HepG2 (cell line): ENCODE results near the gene GNAZ. TPM values are rescaled to one million over a fixed set of nuclear protein-coding genes. Genes with fewer than 3 reads are reported as not detected.
A peak's percentile ranks its signal among the peaks of the same experiment; 100 is the strongest.

Source experiments
- ATAC-seq: fragments of 200-7000 bp; cut with Tn5 transposase; 3 replicates; pipeline ENCODE4 v1.9.1; 2020; ENCODE audit warnings: mild to moderate bottlenecking, moderate library complexity
- BruUV-seq: library from RNA; stranded (reverse); fragments of 400-500 nt; replicated peaks from 2 replicates; lab custom pipeline; 2021; lab: Mats Ljungman, UMichigan
- CTCF ChIA-PET: fragments of 300-600 bp; formaldehyde crosslinking; extraction: SDS; loops from one replicate; lab custom pipeline; 2021; ENCODE audit warnings: low total read pairs, inconsistent platforms, low intra/inter-chr PET ratio; lab: Yijun Ruan, JAX
- POLR2A ChIA-PET: fragments of 350-600 bp; sonication (Branson Sonifier 250); formaldehyde crosslinking; loops from one replicate; lab custom pipeline; 2020; ENCODE audit warnings: antibody characterized with exemption, inconsistent platforms; lab: Yijun Ruan, JAX
- DNase-seq: peaks from one replicate; pipeline ENCODE4 v3.0.0-alpha.2; 2015; ENCODE audit warnings: low spot score
- FAIRE-seq: peaks from 3 replicates; lab custom pipeline; 2011; peaks lifted over from hg19 to GRCh38; lab: Jason Lieb, UNC
- H2AFZ ChIP-seq: one replicate; pipeline ENCODE4 v1.6.1; 2011; ENCODE audit warnings: low read length, inconsistent platforms
- H3K27ac ChIP-seq: fragments of 300-600 bp; 3 replicates; pipeline ENCODE4 v1.8.0; 2011; ENCODE audit warnings: mixed run types, mild to moderate bottlenecking, mixed read lengths, low read length, inconsistent platforms; ENCODE audit not compliant: insufficient read depth; ENCODE audit errors: extremely low read length
- H3K27me3 ChIP-seq, 2 experiments: fragments of 200-600 bp in 1 of 2; 2 replicates in 1 of 2; 3 replicates in 1 of 2; pipeline versions ENCODE4 v1.6.0 to v1.8.0; 2011; ENCODE audit warnings: low read length in 2 of 2, mild to moderate bottlenecking in 2 of 2, moderate library complexity in 2 of 2, inconsistent platforms in 1 of 2; ENCODE audit not compliant: insufficient read depth in 2 of 2, control insufficient read depth in 1 of 2
- H3K36me3 ChIP-seq, 2 experiments: fragments of 200-600 bp in 1 of 2; replicated peaks in 1 of 2; 2 replicates in 1 of 2; 3 replicates in 1 of 2; pipeline versions ENCODE4 v1.5.1 to v1.8.0; 2011; ENCODE audit warnings: low read length in 2 of 2, inconsistent platforms in 1 of 2; ENCODE audit not compliant: insufficient read depth in 2 of 2, control insufficient read depth in 1 of 2
- H3K4me1 ChIP-seq: 2 replicates; pipeline ENCODE4 v1.5.1; 2012; ENCODE audit warnings: low read length, inconsistent platforms; ENCODE audit not compliant: insufficient read depth
- H3K4me2 ChIP-seq: 2 replicates; pipeline ENCODE4 v1.6.0; 2011; ENCODE audit warnings: low read depth, low read length, inconsistent platforms
- H3K4me3 ChIP-seq, 3 experiments: fragments of 200-600 bp in 1 of 3; sonication (generic), shearing (Covaris generic) in 1 of 3; replicated peaks in 1 of 3; 2 replicates each; pipeline ENCODE4 v1.5.1; 2011 to 2016; ENCODE audit warnings: low read length in 3 of 3, inconsistent platforms in 2 of 3, low read depth in 2 of 3, mild to moderate bottlenecking in 2 of 3, control low read depth in 1 of 3, mixed read lengths in 1 of 3; ENCODE audit not compliant: insufficient read depth in 1 of 3
- H3K79me2 ChIP-seq: one replicate; pipeline ENCODE4 v1.6.1; 2011; ENCODE audit warnings: low read length, inconsistent platforms; ENCODE audit not compliant: insufficient read depth
- H3K9ac ChIP-seq: 2 replicates; pipeline ENCODE4 v1.6.0; 2011; ENCODE audit warnings: mild to moderate bottlenecking, low read depth, low read length, inconsistent platforms; ENCODE audit not compliant: insufficient read depth
- H3K9me3 ChIP-seq: 2 replicates; pipeline ENCODE4 v1.5.1; 2012; ENCODE audit warnings: mild to moderate bottlenecking, low read length
- H4K20me1 ChIP-seq: 2 replicates; pipeline ENCODE4 v1.6.0; 2011; ENCODE audit warnings: inconsistent platforms, mild to moderate bottlenecking, low read length, moderate library complexity; ENCODE audit not compliant: insufficient read depth
- ARNTL ChIP-seq: sonication (generic); formaldehyde crosslinking; IDR thresholded peaks from 2 replicates; pipeline ENCODE4 v1.4.0; 2020; ENCODE audit warnings: mild to moderate bottlenecking, missing genetic modification reagents
- FOXK1 ChIP-seq: sonication (generic); formaldehyde crosslinking; IDR thresholded peaks from 2 replicates; pipeline ENCODE4 v1.4.0; 2020; ENCODE audit warnings: low read depth, missing genetic modification reagents, borderline replicate concordance
- HIC2 ChIP-seq: sonication (generic); formaldehyde crosslinking; IDR thresholded peaks from 2 replicates; pipeline ENCODE4 v1.9.0; 2022; ENCODE audit warnings: low read depth, missing genetic modification reagents
- HMGA1 ChIP-seq: sonication (generic); formaldehyde crosslinking; conservative IDR thresholded peaks from 2 replicates; pipeline ENCODE4 v1.4.0; 2020; ENCODE audit warnings: missing genetic modification reagents
- HNF1B ChIP-seq: sonication (generic); formaldehyde crosslinking; IDR thresholded peaks from 2 replicates; pipeline ENCODE4 v1.5.1; 2020; ENCODE audit warnings: mild to moderate bottlenecking, moderate library complexity, missing genetic modification reagents
- NFRKB ChIP-seq: fragments of 450-650 bp; IDR thresholded peaks from 2 replicates; pipeline ENCODE4 v1.6.1; 2017
- NR2F1 ChIP-seq, 2 experiments: fragments of 450-650 bp in 1 of 2; formaldehyde crosslinking in 1 of 2; IDR thresholded peaks; 2 replicates each; pipeline versions ENCODE4 v1.5.0 to v1.6.1; 2016 to 2020; ENCODE audit warnings: mild to moderate bottlenecking in 1 of 2, missing compliant biosample characterization in 1 of 2, missing genetic modification reagents in 1 of 2, moderate library complexity in 1 of 2
- RAD51 ChIP-seq: fragments of 450-650 bp; IDR thresholded peaks from 2 replicates; pipeline ENCODE4 v1.6.1; 2016; ENCODE audit warnings: borderline replicate concordance
- ZBTB26 ChIP-seq: IDR thresholded peaks from 2 replicates; pipeline ENCODE4 v1.6.1; 2016; ENCODE audit warnings: missing compliant biosample characterization, missing genetic modification reagents, borderline replicate concordance
- ZNF232 ChIP-seq: sonication (generic); formaldehyde crosslinking; IDR thresholded peaks from 2 replicates; pipeline ENCODE4 v1.4.0; 2020; ENCODE audit warnings: missing genetic modification reagents, borderline replicate concordance
- ZNF547 ChIP-seq: sonication (generic); formaldehyde crosslinking; IDR thresholded peaks from 2 replicates; pipeline ENCODE4 v1.5.1; 2020; ENCODE audit warnings: mild to moderate bottlenecking, missing genetic modification reagents
- ZNF615 ChIP-seq: sonication (generic); formaldehyde crosslinking; IDR thresholded peaks from 2 replicates; pipeline ENCODE4 v1.5.0; 2020; ENCODE audit warnings: mild to moderate bottlenecking, missing genetic modification reagents, borderline replicate concordance
- WGBS: methylation state at CpG from one replicate; pipeline ENCODE4 v1.1.6; 2017; ENCODE audit warnings: low lambda C conversion rate; 5-methylcytosine and 5-hydroxymethylcytosine counted together
- in situ Hi-C: cut with HindIII; loops from 2 replicates; pipeline ENCODE4 v1.10.0; 2017; ENCODE audit warnings: low pct_unique_long_range_greater_than_20kb; ENCODE audit not compliant: extremely low pct_ligation_motif_present
- intact Hi-C: fragments of 100-400 bp; cut with micrococcal nuclease; formaldehyde crosslinking; loops from one replicate; pipeline ENCODE4 v1.10.0; 2022; ENCODE audit not compliant: unreplicated experiment
- polyA plus RNA-seq, 8 experiments: library from polyadenylated mRNA; depleted of rRNA in 3 of 8; stranded (reverse) in 7 of 8; unstranded in 1 of 8; fragments of >200 nt; fragmentation: Illumina TruSeq in 4 of 8; extraction: Trizol in 4 of 8; gene quantifications; 2 replicates each; pipeline versions ENCODE4 v1.2.1 to v1.2.3, GENCODE V29; 2011 to 2016; ENCODE audit warnings: low read depth in 4 of 8, missing spikeins in 1 of 8, mixed read lengths in 1 of 8; ENCODE audit not compliant: insufficient read depth in 1 of 8
- total RNA-seq, 5 experiments: library from RNA; depleted of rRNA; stranded (reverse); fragments of >200 nt; fragmentation: Illumina TruSeq; extraction: Trizol; gene quantifications; 2 replicates each; pipeline ENCODE4 v1.2.3, GENCODE V29; 2016; ENCODE audit warnings: low read depth in 1 of 5

GNAZ gene
- total and polyA plus RNA-seq, 2 of the 13 experiments (the other 11 are each of a cell fraction or from before 2014, with no cell fraction given) = 11.4 to 22.3 TPM

GRCh38 chr22:23143119-23143518 is 72.8 kb downstream of the GNAZ start:
- no peaks in the 10 kb centered on the region for H4K20me1 ChIP-seq
- POLR2A ChIA-PET = no interaction called here

More at GRCh38 chr22:23143119-23143518, 72.8 kb downstream of the GNAZ start:
- ATAC-seq (no peak), DNase-seq (no peak), FAIRE-seq (no peak)
- CTCF ChIA-PET = no interaction called here
- H3K36me3 ChIP-seq = no peaks in the 10 kb centered on the region
- 96% methylated on average over 1 of the region's 1 CpG for WGBS
- no peak overlapping the region for H2AFZ ChIP-seq
- no peaks in the 10 kb centered on the region for H3K79me2 ChIP-seq
- H3K4me2 ChIP-seq = peak overlapping the region; percentile 92; the same call in 1 of the 2 replicates
- H3K4me3 ChIP-seq = no peak overlapping the region
- H3K9ac ChIP-seq = 0 out of 2 replicates have a peak overlapping the region, but pooled peaks have one; percentile 7
- BruUV-seq = no TSS peak
- no peaks in the 10 kb centered on the region for H3K27me3 ChIP-seq
- peak overlapping the region; percentile 92 for H3K27ac ChIP-seq
- H3K4me1 ChIP-seq = peaks cover 78% of the 10 kb centered on the region
- in situ Hi-C loops (no loop called here), intact Hi-C loops (no loop called here)
- no peaks in the 10 kb centered on the region for H3K9me3 ChIP-seq
- TF ChIP-seq FOXK1 = no peak
- TF ChIP-seq ZNF615 (CRISPR knock-in tag) = no peak
- no peak for TF ChIP-seq ZNF547 (CRISPR knock-in tag)
- TF ChIP-seq ZBTB26 = no peak
- no peak for TF ChIP-seq HMGA1 (CRISPR knock-in tag)
- no peak for TF ChIP-seq HIC2 (CRISPR knock-in tag)
- no peak for TF ChIP-seq RAD51
- no peak for TF ChIP-seq NFRKB
- TF ChIP-seq ARNTL (CRISPR knock-in tag) = no peak
- TF ChIP-seq NR2F1 (CRISPR knock-in tag; IDR thresholded peaks at IDR 0.05) = no peak
- no peak for TF ChIP-seq ZNF232 (CRISPR knock-in tag)
- no peak for TF ChIP-seq HNF1B (CRISPR knock-in tag)
